ENCODE measurements around the gene ZBED5.
A peak's percentile ranks its signal among the peaks of the same experiment; 100 is the strongest.
"Not testable (repeated sequence)": the region's sequence is repeated elsewhere in the genome, so short reads cannot be mapped to it uniquely, and the experiment has no call there.

ZBED5 gene

GRCh38 chr11:10857709-10858438 lies at the start of gene ZBED5:
Gene ZBED5, minus strand, starts transcription at chr11:10858053. Its CDS starts 3,108 bp downstream, at chr11:10854945.
- peak; percentile 97 for DNase-seq

- no peak for DNase-seq
Observed at GRCh38 chr11:10906521-10906920, 48.7 kb upstream of the ZBED5 start.

- no peak for DNase-seq
Observed at GRCh38 chr11:10902301-10903063, 44.6 kb upstream of the ZBED5 start.

- DNase-seq = no peak
Observed at GRCh38 chr11:10900681-10901415, 43.0 kb upstream of the ZBED5 start.

- no peak for DNase-seq
Observed at GRCh38 chr11:10899121-10899830, 41.4 kb upstream of the ZBED5 start.

- no peak for DNase-seq
Observed at GRCh38 chr11:10898763-10899025, 40.8 kb upstream of the ZBED5 start.

GRCh38 chr11:10898003-10898762 lies 40.3 kb upstream of the ZBED5 start:
- DNase-seq = peak; percentile 17

- no peak for DNase-seq
Observed at GRCh38 chr11:10897150-10897549, 39.3 kb upstream of the ZBED5 start.

- no peak for DNase-seq
Observed at GRCh38 chr11:10896493-10896892, 38.6 kb upstream of the ZBED5 start.

- DNase-seq = no peak
Observed at GRCh38 chr11:10895285-10895684, 37.4 kb upstream of the ZBED5 start.

GRCh38 chr11:10894666-10895065 lies 36.8 kb upstream of the ZBED5 start:
- DNase-seq = no peak

GRCh38 chr11:10893714-10894151 lies 35.9 kb upstream of the ZBED5 start:
- no peak for DNase-seq

- no peak for DNase-seq
Observed at GRCh38 chr11:10892250-10892649, 34.4 kb upstream of the ZBED5 start.

- DNase-seq = no peak
Observed at GRCh38 chr11:10891151-10891720, 33.4 kb upstream of the ZBED5 start.

- DNase-seq = not testable (repeated sequence)
Observed at GRCh38 chr11:10890083-10890482, 32.2 kb upstream of the ZBED5 start.

- no peak for DNase-seq
Observed at GRCh38 chr11:10887307-10887706, 29.5 kb upstream of the ZBED5 start.

GRCh38 chr11:10886652-10887250 lies 28.9 kb upstream of the ZBED5 start:
- no peak for DNase-seq

GRCh38 chr11:10885703-10886363 lies 28.0 kb upstream of the ZBED5 start:
- no peak for DNase-seq

GRCh38 chr11:10884292-10884691 lies 26.4 kb upstream of the ZBED5 start:
- not testable (repeated sequence) for DNase-seq

- DNase-seq = no peak
Observed at GRCh38 chr11:10881892-10882291, 24.0 kb upstream of the ZBED5 start.
